ENCODE results near the gene TRMT2A.
A peak's percentile ranks its signal among the peaks of the same experiment; 100 is the strongest.

Gene TRMT2A

DNA sequence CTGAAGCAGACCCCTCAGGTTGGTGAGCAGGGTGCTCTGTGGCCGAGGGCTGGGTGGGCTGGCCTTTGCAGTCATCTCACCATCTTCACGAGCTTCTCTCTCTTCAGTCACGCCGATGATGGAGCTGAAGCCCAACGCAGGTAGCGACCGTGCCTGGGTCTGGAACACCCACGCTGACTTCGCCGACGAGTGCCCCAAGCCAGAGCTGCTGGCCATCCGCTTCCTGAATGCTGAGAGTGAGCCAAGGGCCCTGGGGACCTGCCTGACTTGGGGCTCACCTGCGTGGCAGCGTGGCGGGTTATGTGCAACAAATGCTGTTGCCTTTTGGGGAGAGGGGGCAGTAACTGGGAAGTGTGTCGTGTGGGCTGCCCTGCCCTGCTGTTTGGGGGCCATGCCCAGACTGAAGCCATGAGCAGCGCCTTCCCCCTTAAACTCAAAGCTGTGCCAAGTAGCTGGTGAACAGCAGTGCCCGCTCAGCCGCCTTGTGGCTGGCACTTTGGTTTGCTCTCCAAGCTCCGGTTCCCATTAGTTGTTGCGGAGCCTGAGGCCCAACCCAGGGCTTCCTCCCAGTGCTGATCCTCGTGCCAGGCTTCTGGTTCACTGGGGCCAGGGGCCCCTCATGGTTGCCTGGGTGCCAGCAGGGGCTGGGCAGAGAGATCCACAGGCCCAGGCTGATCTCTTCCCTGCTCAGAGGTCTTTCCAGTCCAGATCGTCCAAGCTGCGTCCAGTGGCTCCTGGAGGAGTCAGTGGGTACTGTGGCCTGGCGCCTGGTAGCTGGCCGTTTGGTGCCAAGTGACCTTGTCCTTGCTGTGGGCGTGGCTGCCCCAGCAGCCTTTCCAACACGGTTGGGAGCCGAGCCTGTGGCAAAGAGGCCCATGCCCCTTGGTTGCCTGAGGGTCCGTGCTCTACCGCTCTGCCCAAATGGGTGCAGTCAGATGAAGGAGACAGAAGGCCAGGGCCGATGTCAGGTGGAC lies 8.5 kb upstream of the TRMT2A start:
- TF ChIP-seq, protein P1, sequence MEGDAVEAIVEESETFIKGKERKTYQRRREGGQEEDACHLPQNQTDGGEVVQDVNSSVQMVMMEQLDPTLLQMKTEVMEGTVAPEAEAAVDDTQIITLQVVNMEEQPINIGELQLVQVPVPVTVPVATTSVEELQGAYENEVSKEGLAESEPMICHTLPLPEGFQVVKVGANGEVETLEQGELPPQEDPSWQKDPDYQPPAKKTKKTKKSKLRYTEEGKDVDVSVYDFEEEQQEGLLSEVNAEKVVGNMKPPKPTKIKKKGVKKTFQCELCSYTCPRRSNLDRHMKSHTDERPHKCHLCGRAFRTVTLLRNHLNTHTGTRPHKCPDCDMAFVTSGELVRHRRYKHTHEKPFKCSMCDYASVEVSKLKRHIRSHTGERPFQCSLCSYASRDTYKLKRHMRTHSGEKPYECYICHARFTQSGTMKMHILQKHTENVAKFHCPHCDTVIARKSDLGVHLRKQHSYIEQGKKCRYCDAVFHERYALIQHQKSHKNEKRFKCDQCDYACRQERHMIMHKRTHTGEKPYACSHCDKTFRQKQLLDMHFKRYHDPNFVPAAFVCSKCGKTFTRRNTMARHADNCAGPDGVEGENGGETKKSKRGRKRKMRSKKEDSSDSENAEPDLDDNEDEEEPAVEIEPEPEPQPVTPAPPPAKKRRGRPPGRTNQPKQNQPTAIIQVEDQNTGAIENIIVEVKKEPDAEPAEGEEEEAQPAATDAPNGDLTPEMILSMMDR (IDR thresholded peaks at IDR 0.05; ENCODE audit: insufficient read depth, low read depth, low read length, missing control alignments): no peak

DNA sequence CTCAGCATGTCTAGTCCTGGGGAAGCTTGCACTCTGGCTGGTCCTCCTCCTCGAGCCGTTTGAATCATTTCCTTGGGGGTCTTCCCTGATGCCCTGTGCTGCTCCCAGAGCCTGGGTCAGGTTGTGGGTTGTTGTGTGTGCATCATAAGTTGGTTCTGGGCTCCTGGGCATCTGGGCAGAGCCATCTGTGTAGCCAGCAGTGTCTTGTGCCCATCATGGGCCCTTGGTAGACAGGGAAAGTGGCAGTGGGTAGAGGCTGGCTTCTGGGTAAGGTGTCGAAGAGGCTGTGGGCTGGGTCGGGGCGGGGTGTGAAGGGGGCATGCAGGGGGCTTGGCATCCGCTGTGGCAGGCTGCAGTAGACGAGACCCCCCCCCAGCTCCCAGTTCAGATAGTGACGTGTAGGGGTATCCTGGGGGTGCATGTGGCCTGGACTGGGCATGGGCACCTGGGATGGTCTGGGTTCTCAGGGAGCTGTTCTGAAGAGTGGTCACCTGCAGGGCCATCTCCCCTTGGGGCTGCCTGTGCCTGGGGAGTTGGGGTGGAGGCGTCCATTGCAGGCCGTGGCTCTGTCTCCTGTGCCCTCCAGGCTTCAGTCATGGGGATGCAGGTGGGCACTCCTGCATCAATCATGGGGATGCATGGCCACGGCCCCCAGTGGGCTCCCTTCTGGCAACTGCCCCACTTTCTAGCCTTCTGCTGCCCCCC lies 7.2 kb upstream of the TRMT2A start:
- no peak overlapping the region for H3K4me3 ChIP-seq (ENCODE audit: low read length)
- TF ChIP-seq, protein P1 (IDR thresholded peaks at IDR 0.05; ENCODE audit: insufficient read depth, low read depth, low read length, missing control alignments): no peak
- no peak for DNase-seq (ENCODE audit: low read depth)

More for the DNA sequence above, 8.5 kb upstream of the TRMT2A start:
- no peak overlapping the region for H3K4me3 ChIP-seq (ENCODE audit: low read length)
- DNase-seq (ENCODE audit: low read depth): no peak

DNA sequence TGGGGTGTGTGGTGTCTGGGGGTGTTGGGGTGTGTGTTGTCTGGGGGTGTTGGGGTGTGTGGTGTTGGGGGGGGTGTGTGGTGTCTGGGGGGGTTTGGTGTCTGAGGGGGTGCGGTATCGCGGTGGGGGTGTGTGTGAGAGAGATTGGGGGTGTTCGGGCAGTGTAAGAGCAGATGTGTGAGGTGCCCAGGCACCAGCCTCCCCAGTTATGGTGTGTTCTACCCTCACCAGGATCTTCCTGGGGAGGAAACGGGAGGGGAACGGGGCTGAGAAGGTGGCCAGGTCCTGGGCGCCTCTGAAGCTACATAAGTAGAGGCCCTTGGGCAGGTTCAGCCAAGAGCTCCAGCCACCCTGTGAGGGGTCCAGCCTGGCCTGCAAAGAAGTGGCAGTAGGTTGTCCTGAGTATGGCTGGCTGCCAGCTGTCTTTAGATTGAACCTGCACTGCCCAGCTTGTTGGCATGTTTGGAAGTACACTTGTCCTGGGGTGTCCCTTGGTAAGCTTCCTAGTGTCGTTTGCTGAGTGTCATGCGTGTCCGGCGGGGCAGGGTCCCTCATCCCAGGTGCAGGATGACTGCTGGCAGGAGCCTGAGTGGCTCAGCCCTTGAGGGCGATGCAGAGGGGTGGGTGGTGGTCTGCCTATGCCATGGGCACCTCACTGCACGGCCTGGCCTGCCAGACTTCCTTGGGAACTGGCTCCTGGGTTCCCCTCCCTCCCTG lies 6.5 kb upstream of the TRMT2A start:
- no peak for DNase-seq (ENCODE audit: low read depth)
- TF ChIP-seq, protein P1 (IDR thresholded peaks at IDR 0.05; ENCODE audit: insufficient read depth, low read depth, low read length, missing control alignments): no peak
- no peak overlapping the region for H3K4me3 ChIP-seq (ENCODE audit: low read length)

DNA sequence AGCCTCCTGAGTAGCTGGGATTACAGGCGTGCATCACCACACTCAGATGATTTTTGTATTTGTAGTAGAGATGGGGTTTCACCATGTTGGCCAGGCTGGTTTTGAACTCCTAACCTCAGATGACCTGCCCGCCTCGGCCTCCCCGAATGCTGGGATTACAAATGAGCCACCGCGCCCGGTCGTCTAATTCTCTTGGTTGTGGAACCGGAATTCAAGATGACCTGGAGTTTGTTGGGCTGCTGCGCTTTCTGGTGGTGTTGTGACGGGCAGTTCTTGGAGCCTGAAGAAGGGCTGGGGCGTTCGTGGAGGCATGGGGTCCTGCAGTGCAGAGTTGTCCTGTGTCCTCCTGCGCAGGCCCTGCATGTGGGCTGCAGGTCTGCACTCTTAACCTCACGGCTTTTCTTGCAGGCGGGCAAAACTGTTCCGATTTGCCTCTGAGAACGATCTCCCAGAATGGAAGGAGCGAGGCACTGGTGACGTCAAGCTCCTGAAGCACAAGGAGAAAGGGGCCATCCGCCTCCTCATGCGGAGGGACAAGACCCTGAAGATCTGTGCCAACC lies 4.9 kb upstream of the TRMT2A start:
- DNase-seq (ENCODE audit: low read depth): no peak
- no peak overlapping the region for H3K4me3 ChIP-seq (ENCODE audit: low read length)
- TF ChIP-seq, protein P1 (IDR thresholded peaks at IDR 0.05; ENCODE audit: insufficient read depth, low read depth, low read length, missing control alignments): no peak

GRCh38 chr22:20118300-20119020 lies 1.4 kb upstream of the TRMT2A start:
- DNase-seq (ENCODE audit: low read depth): no peak
- TF ChIP-seq, protein P1 (IDR thresholded peaks at IDR 0.05; ENCODE audit: insufficient read depth, low read depth, low read length, missing control alignments): no peak

More at GRCh38 chr22:20118300-20119020, 1.4 kb upstream of the TRMT2A start:
- peak overlapping the region; percentile 78 for H3K4me3 ChIP-seq (ENCODE audit: low read length)
